ENCODE data around the gene IL1F10.

GRCh38 chr2:113079131-113079530 lies 11.4 kb downstream of the IL1F10 start:
- no peak for TF ChIP-seq EZH2phosphoT487 (IDR thresholded peaks at IDR 0.05; ENCODE audit: borderline replicate concordance, low read length)
- no peak for TF ChIP-seq CTCF (IDR thresholded peaks at IDR 0.05; ENCODE audit: low read depth, low read length, poor library complexity, severe bottlenecking)

All from DOHH2 (cell line).